ENCODE results near the gene TRDMT1.
A peak's percentile ranks its signal among the peaks of the same experiment; 100 is the strongest.

The TRDMT1 gene

GRCh38 chr10:17200912-17201793, at the start of gene TRDMT1:
Gene TRDMT1, minus strand, starts transcription at chr10:17201672. Its CDS starts 38 bp downstream, at chr10:17201634.
- Histone ChIP-seq H3K4me1 (ENCODE audit: control insufficient read depth in 2 of 2, insufficient read depth in 2 of 2, low read length in 2 of 2) (peaks cover 0 to 5% of the 10 kb centered on the region in 2 donors), H3K9me3 (ENCODE audit: control insufficient read depth in 2 of 2, low read length in 2 of 2) (no peaks in the 10 kb centered on the region), H3K9ac (ENCODE audit: low read depth in 1 of 2, low read length in 2 of 2) (peak within 1 kb of the TSS; percentile 86 to 87), H3K36me3 (ENCODE audit: control insufficient read depth in 2 of 2, insufficient read depth in 2 of 2, low read length in 2 of 2) (no peaks in the 10 kb centered on the region), H3K27me3 (ENCODE audit: control insufficient read depth in 2 of 2, insufficient read depth in 2 of 2, low read length in 2 of 2) (no peaks in the 10 kb centered on the region), H3K4me3 (ENCODE audit: low read length in 2 of 2) (peak within 1 kb of the TSS; percentile 80 to 87), H3K27ac (ENCODE audit: low read depth in 2 of 2, low read length in 2 of 2) (peak within 1 kb of the TSS; percentile 91 to 96)

DNA sequence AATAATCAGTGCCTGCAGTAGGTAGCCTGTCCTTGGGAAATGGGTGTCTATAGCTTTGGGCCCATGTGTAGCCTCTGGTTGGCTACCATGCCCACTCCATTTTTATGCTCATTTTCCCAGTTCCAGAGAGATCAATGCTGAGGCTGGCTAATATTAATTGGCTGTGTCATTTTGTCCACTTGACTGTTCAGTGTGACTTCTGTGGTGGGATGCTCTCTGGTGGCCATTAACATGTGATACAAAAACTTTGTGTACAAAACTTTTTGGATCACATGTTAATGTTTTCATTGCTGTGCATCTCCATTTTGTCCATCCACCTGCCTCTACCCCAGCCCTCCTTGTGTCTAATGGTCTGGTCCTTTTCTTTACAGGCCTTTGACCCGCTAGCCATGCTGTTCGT, 49.3 kb upstream of the TRDMT1 start:
- Histone ChIP-seq H3K36me3 (ENCODE audit: control insufficient read depth in 2 of 2, insufficient read depth in 2 of 2, low read length in 2 of 2) (no peaks in the 10 kb centered on the region), H3K9me3 (ENCODE audit: control insufficient read depth in 2 of 2, low read length in 2 of 2) (no peaks in the 10 kb centered on the region), H3K4me1 (ENCODE audit: control insufficient read depth in 2 of 2, insufficient read depth in 2 of 2, low read length in 2 of 2) (no peaks in the 10 kb centered on the region), H3K4me3 (ENCODE audit: low read length in 2 of 2) (no peak overlapping the region), H3K9ac (ENCODE audit: low read depth in 1 of 2, low read length in 2 of 2) (no peak overlapping the region), H3K27ac (ENCODE audit: low read depth in 2 of 2, low read length in 2 of 2) (no peak overlapping the region), H3K27me3 (ENCODE audit: control insufficient read depth in 2 of 2, insufficient read depth in 2 of 2, low read length in 2 of 2) (peaks cover 2 to 8% of the 10 kb centered on the region in 2 donors)

DNA sequence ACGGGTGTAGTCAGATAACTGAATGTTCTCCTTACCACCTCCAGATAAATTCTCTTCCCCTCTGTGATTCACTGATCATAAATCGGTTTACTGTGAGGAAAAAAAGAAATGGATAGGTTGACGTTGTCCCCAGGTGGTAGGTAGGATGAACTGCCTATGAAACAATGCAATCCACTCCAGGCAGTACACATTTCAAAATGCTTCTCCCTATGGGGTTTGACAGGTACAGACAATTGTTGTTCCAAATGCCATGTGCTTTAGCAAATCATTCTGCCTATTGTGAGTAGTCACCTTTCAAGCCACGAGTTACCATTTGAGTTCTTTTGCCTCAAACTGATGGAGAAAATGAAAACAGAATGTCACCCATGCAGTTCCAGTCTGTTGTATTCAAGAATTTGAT, 48.3 kb upstream of the TRDMT1 start:
- Histone ChIP-seq H3K9me3 (ENCODE audit: control insufficient read depth in 2 of 2, low read length in 2 of 2) (no peaks in the 10 kb centered on the region), H3K4me3 (ENCODE audit: low read length in 2 of 2) (no peak overlapping the region), H3K27me3 (ENCODE audit: control insufficient read depth in 2 of 2, insufficient read depth in 2 of 2, low read length in 2 of 2) (peaks cover 2 to 8% of the 10 kb centered on the region in 2 donors), H3K4me1 (ENCODE audit: control insufficient read depth in 2 of 2, insufficient read depth in 2 of 2, low read length in 2 of 2) (no peaks in the 10 kb centered on the region), H3K27ac (ENCODE audit: low read depth in 2 of 2, low read length in 2 of 2) (no peak overlapping the region), H3K9ac (ENCODE audit: low read depth in 1 of 2, low read length in 2 of 2) (no peak overlapping the region), H3K36me3 (ENCODE audit: control insufficient read depth in 2 of 2, insufficient read depth in 2 of 2, low read length in 2 of 2) (no peaks in the 10 kb centered on the region)

GRCh38 chr10:17248964-17249363, 47.5 kb upstream of the TRDMT1 start:
- Histone ChIP-seq H3K27me3 (ENCODE audit: control insufficient read depth in 2 of 2, insufficient read depth in 2 of 2, low read length in 2 of 2) (peaks cover 2 to 7% of the 10 kb centered on the region in 2 donors), H3K4me3 (ENCODE audit: low read length in 2 of 2) (no peak overlapping the region), H3K36me3 (ENCODE audit: control insufficient read depth in 2 of 2, insufficient read depth in 2 of 2, low read length in 2 of 2) (no peaks in the 10 kb centered on the region), H3K9me3 (ENCODE audit: control insufficient read depth in 2 of 2, low read length in 2 of 2) (no peaks in the 10 kb centered on the region), H3K27ac (ENCODE audit: low read depth in 2 of 2, low read length in 2 of 2) (no peak overlapping the region), H3K4me1 (ENCODE audit: control insufficient read depth in 2 of 2, insufficient read depth in 2 of 2, low read length in 2 of 2) (no peaks in the 10 kb centered on the region), H3K9ac (ENCODE audit: low read depth in 1 of 2, low read length in 2 of 2) (no peak overlapping the region)

DNA sequence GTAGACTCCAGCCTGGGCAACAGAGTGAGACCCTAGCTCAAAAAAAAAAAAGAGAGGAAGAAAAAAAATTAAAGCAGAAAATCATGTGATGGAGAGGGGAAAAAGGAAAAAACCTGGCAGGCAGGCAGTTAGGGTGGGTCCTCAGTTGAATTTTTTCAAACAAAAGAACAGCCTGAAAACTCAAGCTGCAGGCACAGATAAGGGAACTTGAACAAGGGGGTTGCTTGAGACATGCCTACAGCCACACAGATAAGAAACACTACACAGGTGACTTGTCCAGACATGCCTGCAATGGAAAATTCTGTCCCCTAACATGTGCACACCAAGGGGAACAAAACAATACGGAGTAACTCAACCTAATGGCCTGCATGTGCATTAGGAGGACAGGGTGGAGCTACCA, 45.7 kb upstream of the TRDMT1 start:
- Histone ChIP-seq H3K4me1 (ENCODE audit: control insufficient read depth in 2 of 2, insufficient read depth in 2 of 2, low read length in 2 of 2) (no peaks in the 10 kb centered on the region), H3K4me3 (ENCODE audit: low read length in 2 of 2) (no peak overlapping the region), H3K36me3 (ENCODE audit: control insufficient read depth in 2 of 2, insufficient read depth in 2 of 2, low read length in 2 of 2) (no peaks in the 10 kb centered on the region), H3K27me3 (ENCODE audit: control insufficient read depth in 2 of 2, insufficient read depth in 2 of 2, low read length in 2 of 2) (peaks cover 2 to 7% of the 10 kb centered on the region in 2 donors), H3K27ac (ENCODE audit: low read depth in 2 of 2, low read length in 2 of 2) (no peak overlapping the region), H3K9ac (ENCODE audit: low read depth in 1 of 2, low read length in 2 of 2) (no peak overlapping the region), H3K9me3 (ENCODE audit: control insufficient read depth in 2 of 2, low read length in 2 of 2) (no peaks in the 10 kb centered on the region)

DNA sequence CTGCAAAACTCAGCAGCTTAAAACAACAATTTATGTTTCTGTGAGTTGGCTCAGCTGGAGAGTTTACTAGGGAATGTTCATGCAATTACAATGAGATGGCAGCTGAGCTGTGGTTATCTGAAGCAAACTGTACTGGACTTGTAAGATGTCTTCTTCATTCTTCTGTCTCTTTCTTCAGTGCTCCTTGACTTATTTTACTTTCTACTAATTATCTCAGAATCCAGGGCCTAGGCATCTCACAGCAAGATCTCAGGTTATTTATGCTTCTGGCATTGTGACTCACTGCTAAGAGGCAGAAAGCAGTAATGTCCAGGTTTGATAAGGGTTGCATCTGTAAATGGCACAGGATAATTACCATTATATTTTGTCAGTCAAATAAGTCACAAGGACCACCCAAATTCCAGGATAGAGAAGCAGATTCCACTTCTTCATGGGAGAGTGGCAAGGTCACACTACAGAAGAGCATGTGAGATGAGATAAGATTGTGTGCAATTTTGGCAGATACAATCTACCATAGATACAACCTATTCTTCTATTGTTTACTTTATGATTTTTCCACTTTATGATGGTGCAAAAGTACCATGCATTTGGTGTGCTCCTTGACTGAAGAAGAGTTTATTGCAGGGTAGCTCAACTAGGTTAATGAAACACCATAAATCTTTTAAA, 43.4 kb upstream of the TRDMT1 start:
- Histone ChIP-seq H3K27ac (ENCODE audit: low read depth in 2 of 2, low read length in 2 of 2) (no peak overlapping the region), H3K4me3 (ENCODE audit: low read length in 2 of 2) (no peak overlapping the region), H3K36me3 (ENCODE audit: control insufficient read depth in 2 of 2, insufficient read depth in 2 of 2, low read length in 2 of 2) (no peaks in the 10 kb centered on the region), H3K27me3 (ENCODE audit: control insufficient read depth in 2 of 2, insufficient read depth in 2 of 2, low read length in 2 of 2) (peaks cover 0 to under 1% of the 10 kb centered on the region in 2 donors), H3K9ac (ENCODE audit: low read depth in 1 of 2, low read length in 2 of 2) (no peak overlapping the region), H3K4me1 (ENCODE audit: control insufficient read depth in 2 of 2, insufficient read depth in 2 of 2, low read length in 2 of 2) (no peaks in the 10 kb centered on the region), H3K9me3 (ENCODE audit: control insufficient read depth in 2 of 2, low read length in 2 of 2) (no peaks in the 10 kb centered on the region)

DNA sequence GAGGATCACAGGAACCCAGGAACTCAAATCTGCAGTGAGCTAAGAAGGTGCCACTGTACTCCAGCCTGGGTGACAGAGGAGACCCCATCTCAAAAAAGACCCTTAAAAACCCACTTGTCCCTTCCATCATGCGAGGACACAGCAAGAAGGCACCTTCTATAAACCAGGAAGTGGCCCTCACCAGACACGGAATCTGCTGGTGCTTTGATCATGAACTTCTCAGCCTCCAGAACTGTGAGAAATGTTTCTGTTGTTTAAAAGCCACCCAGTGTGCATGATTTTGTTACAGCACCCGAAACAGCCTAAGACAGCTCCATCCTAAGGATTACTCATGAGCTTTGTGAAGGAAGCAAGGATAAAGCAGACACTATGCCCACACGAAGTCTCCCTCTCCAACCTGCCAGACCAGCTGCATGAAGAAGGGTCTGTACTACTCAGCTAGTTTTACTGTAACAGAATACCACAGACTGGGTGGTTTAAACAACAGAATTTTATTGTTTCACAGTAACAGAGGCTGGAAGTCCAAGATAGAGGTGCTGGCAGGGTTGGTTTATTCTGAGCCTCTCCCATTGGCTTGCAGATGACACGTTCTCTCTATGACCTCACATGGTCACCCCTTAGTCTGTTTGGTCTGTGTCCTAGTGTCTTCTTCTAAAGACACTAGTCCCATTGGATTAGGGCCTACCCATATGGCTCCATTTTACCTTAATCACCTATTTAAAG, 40.3 kb upstream of the TRDMT1 start:
- Histone ChIP-seq H3K9ac (ENCODE audit: low read depth in 1 of 2, low read length in 2 of 2) (no peak overlapping the region), H3K27me3 (ENCODE audit: control insufficient read depth in 2 of 2, insufficient read depth in 2 of 2, low read length in 2 of 2) (no peaks in the 10 kb centered on the region), H3K36me3 (ENCODE audit: control insufficient read depth in 2 of 2, insufficient read depth in 2 of 2, low read length in 2 of 2) (peaks cover 0 to 8% of the 10 kb centered on the region in 2 donors), H3K4me3 (ENCODE audit: low read length in 2 of 2) (no peak overlapping the region), H3K4me1 (ENCODE audit: control insufficient read depth in 2 of 2, insufficient read depth in 2 of 2, low read length in 2 of 2) (peaks cover 0 to 4% of the 10 kb centered on the region in 2 donors), H3K27ac (ENCODE audit: low read depth in 2 of 2, low read length in 2 of 2) (no peak overlapping the region), H3K9me3 (ENCODE audit: control insufficient read depth in 2 of 2, low read length in 2 of 2) (no peaks in the 10 kb centered on the region)

DNA sequence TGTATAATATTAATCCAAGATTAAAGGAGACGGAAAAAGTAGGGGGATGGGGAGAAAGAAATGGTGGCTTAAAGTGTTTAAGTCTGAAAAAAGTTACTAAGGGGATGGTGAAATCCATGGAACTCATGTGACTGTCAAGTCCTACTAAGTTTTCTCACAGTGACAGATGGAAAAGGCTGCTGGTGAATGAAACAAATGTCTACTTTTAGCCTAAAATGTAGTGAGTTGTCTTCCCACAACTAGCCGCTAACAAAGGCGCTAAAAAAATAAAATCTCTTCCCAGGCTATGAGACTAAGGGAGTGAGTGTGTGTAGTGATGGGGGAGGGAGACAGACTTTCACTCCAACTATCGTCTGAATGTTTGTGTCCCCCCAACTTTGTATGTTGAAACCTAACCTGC, 39.1 kb upstream of the TRDMT1 start:
- Histone ChIP-seq H3K36me3 (ENCODE audit: control insufficient read depth in 2 of 2, insufficient read depth in 2 of 2, low read length in 2 of 2) (peaks cover 3 to 19% of the 10 kb centered on the region in 2 donors), H3K9me3 (ENCODE audit: control insufficient read depth in 2 of 2, low read length in 2 of 2) (no peaks in the 10 kb centered on the region), H3K4me1 (ENCODE audit: control insufficient read depth in 2 of 2, insufficient read depth in 2 of 2, low read length in 2 of 2) (peaks cover 0 to 4% of the 10 kb centered on the region in 2 donors), H3K9ac (ENCODE audit: low read depth in 1 of 2, low read length in 2 of 2) (no peak overlapping the region), H3K4me3 (ENCODE audit: low read length in 2 of 2) (no peak overlapping the region), H3K27me3 (ENCODE audit: control insufficient read depth in 2 of 2, insufficient read depth in 2 of 2, low read length in 2 of 2) (no peaks in the 10 kb centered on the region), H3K27ac (ENCODE audit: low read depth in 2 of 2, low read length in 2 of 2) (no peak overlapping the region)

- no peaks in the 10 kb centered on the region for H3K27me3 ChIP-seq (ENCODE audit: control insufficient read depth in 2 of 2, insufficient read depth in 2 of 2, low read length in 2 of 2)
- no peak overlapping the region for H3K9ac ChIP-seq (ENCODE audit: low read depth in 1 of 2, low read length in 2 of 2)
- H3K9me3 ChIP-seq (ENCODE audit: control insufficient read depth in 2 of 2, low read length in 2 of 2): no peaks in the 10 kb centered on the region
- no peak overlapping the region for H3K4me3 ChIP-seq (ENCODE audit: low read length in 2 of 2)
- H3K27ac ChIP-seq (ENCODE audit: low read depth in 2 of 2, low read length in 2 of 2): no peak overlapping the region
- peaks cover 0 to 4% of the 10 kb centered on the region in 2 donors for H3K4me1 ChIP-seq (ENCODE audit: control insufficient read depth in 2 of 2, insufficient read depth in 2 of 2, low read length in 2 of 2)
- H3K36me3 ChIP-seq (ENCODE audit: control insufficient read depth in 2 of 2, insufficient read depth in 2 of 2, low read length in 2 of 2): peaks cover 8 to 22% of the 10 kb centered on the region in 2 donors
Observed at GRCh38 chr10:17240096-17240495, 38.6 kb upstream of the TRDMT1 start.
